SH-SY5Y (cell line): Measurements from ENCODE around the gene SNAPC2.

ENCODE experiments used
- GATA2 ChIP-seq: IDR thresholded peaks from 2 replicates; pipeline ENCODE4 v1.6.1; 2011; ENCODE audit warnings: mild to moderate bottlenecking, low read depth, low read length
- GATA3 ChIP-seq: IDR thresholded peaks from 2 replicates; pipeline ENCODE4 v1.6.1; 2011; ENCODE audit warnings: low read depth, mild to moderate bottlenecking, low read length, moderate library complexity

- TF ChIP-seq GATA2 (no peak), GATA3 (no peak)
Measured at GRCh38 chr19:7873304-7874075, 46.6 kb upstream of the SNAPC2 start.
